ENCODE measurements around the gene GDA. TPM values are rescaled to one million over a fixed set of nuclear protein-coding genes. Genes with fewer than 3 reads are reported as not detected.

GDA gene
- 0.23 TPM in 2 replicates for total RNA-seq

DNA sequence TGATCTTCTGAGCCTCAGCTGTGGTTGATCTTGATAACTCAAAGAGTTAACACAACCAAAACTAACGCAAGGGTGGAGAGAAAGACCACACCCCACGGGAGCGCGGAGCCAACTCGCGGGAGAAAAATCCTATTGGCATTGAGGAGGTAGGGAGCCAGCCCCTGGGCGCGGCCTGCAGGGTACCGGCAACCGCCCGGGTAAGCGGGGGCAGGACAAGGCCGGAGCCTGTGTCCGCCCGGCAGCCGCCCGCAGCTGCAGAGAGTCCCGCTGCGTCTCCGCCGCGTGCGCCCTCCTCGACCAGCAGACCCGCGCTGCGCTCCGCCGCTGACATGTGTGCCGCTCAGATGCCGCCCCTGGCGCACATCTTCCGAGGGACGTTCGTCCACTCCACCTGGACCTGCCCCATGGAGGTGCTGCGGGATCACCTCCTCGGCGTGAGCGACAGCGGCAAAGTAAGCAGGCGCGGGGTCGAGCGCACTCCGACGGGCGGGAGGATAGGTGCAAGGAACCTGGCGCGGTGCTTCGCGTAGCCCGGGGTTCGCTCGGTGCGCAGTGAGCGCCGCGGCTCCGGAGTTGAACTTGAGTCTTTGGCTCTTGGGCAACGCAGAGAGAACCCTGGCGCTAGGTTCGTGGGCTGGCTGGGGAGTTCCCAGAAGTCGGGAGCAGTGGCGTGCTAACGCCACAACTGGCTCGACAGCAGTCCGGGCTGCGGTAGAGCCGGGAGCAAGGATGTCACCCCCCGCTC is at the start of gene GDA:
Gene GDA (plus strand): TSS at position 210 of the 745 bp plus-strand sequence. CDS start 120 bp downstream, at position 330.

Other genes starting within 250 kb of the GDA start
- 8.1 and 9.6 TPM in 2 replicates for gene ABHD17B, start 238.2 kb upstream of the GDA start, total RNA-seq
- 11.3 and 14.0 TPM in 2 replicates for gene C9orf85, start 237.8 kb upstream of the GDA start, total RNA-seq
- not detected in 2 replicates for gene C9orf57, start 88.8 kb upstream of the GDA start, total RNA-seq
- gene ZFAND5, start 215.8 kb downstream of the GDA start, total RNA-seq = 33.4 and 44.2 TPM in 2 replicates